ENCODE data around the gene DUS2. TPM values are rescaled to one million over a fixed set of nuclear protein-coding genes. Genes with fewer than 3 reads are reported as not detected.
A peak's percentile ranks its signal among the peaks of the same experiment; 100 is the strongest.

The DUS2 gene
- total and polyA plus RNA-seq, 7 donors = 3.6 to 17.3 (median 6.6) TPM

DNA sequence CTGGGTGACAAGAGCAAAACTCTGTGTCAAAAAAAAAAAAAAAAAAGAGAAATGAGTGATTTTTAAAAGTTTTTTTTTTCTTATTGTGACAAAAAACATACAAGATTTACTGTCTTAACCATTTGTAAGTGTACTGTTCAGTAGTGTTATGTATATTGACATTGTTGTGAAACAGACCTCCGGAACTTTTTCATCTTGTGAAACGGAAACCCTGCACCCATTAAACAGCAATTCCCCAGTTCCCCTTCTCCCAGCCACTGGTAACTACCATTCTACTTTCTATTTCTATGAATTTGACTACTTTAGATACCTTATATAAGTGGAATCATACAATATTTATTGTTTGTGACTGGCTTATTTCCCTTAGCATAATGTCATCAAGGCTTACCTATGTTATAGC is 18.7 kb downstream of the DUS2 start:
- intact Hi-C loops (cut with DNase I) = loop anchor here (5.0 kb wide), 2 partner anchors 49 to 159 kb away; partner anchors contain the start of gene NRN1L
- peaks cover 0 to 3% (median 0%) of the 10 kb centered on the region in 4 donors for H3K36me3 ChIP-seq
- no peak overlapping the region for H3K4me3 ChIP-seq
- H3K27me3 ChIP-seq = no peaks in the 10 kb centered on the region
- peak; percentile 3 for DNase-seq
- TF ChIP-seq POLR2AphosphoS5 (IDR thresholded peaks at IDR 0.05) (no peak), EP300 (IDR thresholded peaks at IDR 0.05) (no peak)
- no peak overlapping the region for H3K27ac ChIP-seq
- WGBS, 2 donors = 85 to 86% methylated on average over 2 of the region's 2 CpGs
- H3K4me1 ChIP-seq = no peaks in the 10 kb centered on the region
- no peaks in the 10 kb centered on the region for H3K9me3 ChIP-seq

DNA sequence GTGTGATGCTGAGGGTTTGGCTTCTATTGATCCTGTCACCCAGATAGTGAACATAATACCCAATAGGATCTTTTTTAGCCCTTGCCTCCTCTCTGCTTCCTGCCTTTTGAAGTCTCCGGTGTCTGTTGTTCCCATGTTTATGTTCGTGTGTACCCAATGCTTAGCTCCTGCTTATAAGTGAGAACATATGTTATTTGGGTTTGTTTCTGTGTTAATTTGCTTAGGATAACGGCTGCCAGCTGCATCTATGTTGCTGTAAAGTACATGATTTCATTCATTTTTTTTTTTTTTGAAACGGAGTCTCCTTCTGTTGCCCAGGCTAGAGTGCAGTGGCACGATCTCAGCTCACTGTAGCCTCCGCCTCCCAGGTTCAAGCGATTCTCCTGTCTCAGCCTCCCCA is 23.0 kb downstream of the DUS2 start:
- Histone ChIP-seq H3K27ac (no peak overlapping the region), H3K36me3 (peaks cover 0 to 25% (median 4%) of the 10 kb centered on the region in 4 donors), H3K4me1 (no peaks in the 10 kb centered on the region), H3K27me3 (no peaks in the 10 kb centered on the region), H3K4me3 (no peak overlapping the region), H3K9me3 (no peaks in the 10 kb centered on the region)
- WGBS, 2 donors = 84 to 88% methylated on average over 7 of the region's 7 CpGs
- no peak for TF ChIP-seq EP300 (IDR thresholded peaks at IDR 0.05)
- TF ChIP-seq, protein P1, sequence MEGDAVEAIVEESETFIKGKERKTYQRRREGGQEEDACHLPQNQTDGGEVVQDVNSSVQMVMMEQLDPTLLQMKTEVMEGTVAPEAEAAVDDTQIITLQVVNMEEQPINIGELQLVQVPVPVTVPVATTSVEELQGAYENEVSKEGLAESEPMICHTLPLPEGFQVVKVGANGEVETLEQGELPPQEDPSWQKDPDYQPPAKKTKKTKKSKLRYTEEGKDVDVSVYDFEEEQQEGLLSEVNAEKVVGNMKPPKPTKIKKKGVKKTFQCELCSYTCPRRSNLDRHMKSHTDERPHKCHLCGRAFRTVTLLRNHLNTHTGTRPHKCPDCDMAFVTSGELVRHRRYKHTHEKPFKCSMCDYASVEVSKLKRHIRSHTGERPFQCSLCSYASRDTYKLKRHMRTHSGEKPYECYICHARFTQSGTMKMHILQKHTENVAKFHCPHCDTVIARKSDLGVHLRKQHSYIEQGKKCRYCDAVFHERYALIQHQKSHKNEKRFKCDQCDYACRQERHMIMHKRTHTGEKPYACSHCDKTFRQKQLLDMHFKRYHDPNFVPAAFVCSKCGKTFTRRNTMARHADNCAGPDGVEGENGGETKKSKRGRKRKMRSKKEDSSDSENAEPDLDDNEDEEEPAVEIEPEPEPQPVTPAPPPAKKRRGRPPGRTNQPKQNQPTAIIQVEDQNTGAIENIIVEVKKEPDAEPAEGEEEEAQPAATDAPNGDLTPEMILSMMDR (IDR thresholded peaks at IDR 0.05) = no peak
- no peak for TF ChIP-seq POLR2A (IDR thresholded peaks at IDR 0.05)
- TF ChIP-seq POLR2AphosphoS5 (IDR thresholded peaks at IDR 0.05) = no peak
- no peak for DNase-seq
- intact Hi-C loops (cut with DNase I) = no loop called here

DNA sequence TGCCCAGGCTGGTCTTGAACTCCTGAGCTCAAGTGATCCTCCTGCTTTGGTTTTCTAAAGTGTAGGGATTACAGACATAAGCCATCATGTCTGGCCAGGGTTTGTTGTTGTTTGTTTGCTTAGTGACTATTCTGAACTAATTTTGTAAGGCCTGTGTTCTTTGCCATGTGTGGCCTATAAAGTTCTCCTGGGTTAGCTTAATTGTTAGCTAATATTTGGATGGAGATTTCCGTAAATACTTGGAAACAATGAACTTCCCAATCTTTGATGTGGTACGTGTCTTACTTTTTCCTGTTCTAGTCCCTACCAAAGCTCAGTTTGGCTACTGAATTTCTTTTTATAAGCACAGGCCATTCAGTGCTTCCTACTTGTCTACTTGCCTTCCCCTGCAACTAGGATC is 24.9 kb downstream of the DUS2 start:
- intact Hi-C loops (cut with DNase I) = no loop called here

DNA sequence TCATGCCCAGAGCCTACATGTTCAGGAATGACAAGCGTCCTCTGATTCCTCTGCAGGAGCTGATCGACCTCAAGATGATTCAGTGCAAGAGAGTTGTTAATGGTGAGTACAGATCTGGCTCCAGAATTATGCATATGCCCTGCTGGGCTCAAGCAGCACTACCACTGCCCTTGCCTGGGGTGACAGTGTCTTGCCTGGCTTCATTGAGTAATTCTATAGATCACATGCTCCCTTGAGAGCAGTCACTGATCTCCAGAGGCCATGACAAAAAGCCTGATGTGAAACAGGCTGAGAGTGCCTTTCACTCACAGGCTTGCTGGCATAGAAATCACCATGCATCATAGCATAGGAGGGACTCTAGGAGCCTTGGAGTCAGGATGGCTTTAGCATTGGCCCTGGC is 26.4 kb downstream of the DUS2 start:
- WGBS, 2 donors = 94 to 97% methylated on average over 2 of the region's 2 CpGs
- Histone ChIP-seq H3K27ac (no peak overlapping the region), H3K36me3 (peaks cover 0 to 49% (median 4%) of the 10 kb centered on the region in 4 donors), H3K4me1 (no peaks in the 10 kb centered on the region), H3K27me3 (no peaks in the 10 kb centered on the region), H3K4me3 (no peak overlapping the region), H3K9me3 (no peaks in the 10 kb centered on the region)
- DNase-seq = peak; percentile 20
- no peak for TF ChIP-seq EP300 (IDR thresholded peaks at IDR 0.05)
- no peak for TF ChIP-seq POLR2AphosphoS5 (IDR thresholded peaks at IDR 0.05)
- no peak for TF ChIP-seq POLR2A (IDR thresholded peaks at IDR 0.05)
- TF ChIP-seq, protein P1 (IDR thresholded peaks at IDR 0.05) = no peak
- intact Hi-C loops (cut with DNase I) = no loop called here

More for the DNA sequence above, 24.9 kb downstream of the DUS2 start:
- WGBS, 2 donors = 92 to 95% methylated on average over 2 of the region's 2 CpGs
- Histone ChIP-seq H3K4me3 (no peak overlapping the region), H3K27ac (no peak overlapping the region), H3K4me1 (no peaks in the 10 kb centered on the region), H3K36me3 (peaks cover 0 to 34% (median 4%) of the 10 kb centered on the region in 4 donors), H3K9me3 (no peaks in the 10 kb centered on the region), H3K27me3 (no peaks in the 10 kb centered on the region)
- TF ChIP-seq POLR2A (IDR thresholded peaks at IDR 0.05) (no peak), EP300 (IDR thresholded peaks at IDR 0.05) (no peak)
- DNase-seq = no peak

DNA sequence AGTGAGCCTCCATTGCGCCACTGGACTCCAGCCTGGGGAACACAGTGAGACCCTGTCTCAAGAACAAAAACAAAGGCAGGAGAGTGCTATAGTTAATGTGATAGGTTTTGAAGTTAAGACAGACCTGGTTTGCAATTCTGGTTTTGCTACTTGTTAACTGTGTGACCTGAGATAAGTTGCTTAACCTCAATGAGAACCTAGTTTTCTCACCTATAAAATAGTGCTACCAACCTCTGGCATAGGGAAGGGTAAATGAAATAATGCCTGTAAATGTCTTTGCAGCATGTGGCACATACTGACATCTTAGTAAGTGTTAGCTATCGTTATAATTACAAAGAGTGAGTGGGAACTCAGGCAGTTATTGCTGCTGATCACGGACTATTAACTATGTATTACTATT is 32.3 kb downstream of the DUS2 start:
- no peak overlapping the region for H3K27ac ChIP-seq
- H3K36me3 ChIP-seq = peaks cover 0 to 53% (median 0%) of the 10 kb centered on the region in 4 donors
- H3K27me3 ChIP-seq = no peaks in the 10 kb centered on the region
- 94 to 95% methylated on average over 3 of the region's 3 CpGs for WGBS, 2 donors
- no peaks in the 10 kb centered on the region for H3K9me3 ChIP-seq
- intact Hi-C loops (cut with DNase I) = no loop called here
- TF ChIP-seq EP300 (IDR thresholded peaks at IDR 0.05) = no peak
- TF ChIP-seq, protein P1 (IDR thresholded peaks at IDR 0.05) = no peak
- TF ChIP-seq POLR2A (IDR thresholded peaks at IDR 0.05) = no peak
- TF ChIP-seq POLR2AphosphoS5 (IDR thresholded peaks at IDR 0.05) = no peak
- H3K4me3 ChIP-seq = no peak overlapping the region
- DNase-seq = peak; percentile 15
- no peaks in the 10 kb centered on the region for H3K4me1 ChIP-seq

DNA sequence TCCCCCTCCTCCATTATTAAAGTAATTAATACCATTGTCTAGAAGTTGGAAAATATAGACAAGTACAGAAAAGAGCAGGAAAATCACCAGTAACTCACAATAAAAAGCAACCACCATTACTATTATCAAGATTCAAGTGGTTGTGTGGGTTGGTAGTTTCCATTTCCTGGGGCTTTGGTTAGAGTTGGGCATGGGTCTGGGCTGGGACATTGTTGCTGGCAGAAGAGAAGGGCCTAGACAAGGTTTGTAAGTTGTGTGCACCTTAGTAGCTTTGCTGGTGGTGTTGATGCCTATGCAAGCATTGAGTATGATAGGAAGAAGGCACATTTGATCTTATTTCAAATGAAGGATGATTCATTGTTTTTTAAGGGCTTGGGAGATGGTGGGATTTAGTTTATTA is 36.7 kb downstream of the DUS2 start:
- H3K27ac ChIP-seq = no peak overlapping the region
- TF ChIP-seq POLR2AphosphoS5 (IDR thresholded peaks at IDR 0.05) = no peak
- TF ChIP-seq EP300 (IDR thresholded peaks at IDR 0.05) = no peak
- no peak for TF ChIP-seq POLR2A (IDR thresholded peaks at IDR 0.05)
- TF ChIP-seq, protein P1 (IDR thresholded peaks at IDR 0.05) = no peak
- H3K4me1 ChIP-seq = peaks cover 0 to 11% (median 3%) of the 10 kb centered on the region in 4 donors
- H3K9me3 ChIP-seq = no peaks in the 10 kb centered on the region
- DNase-seq = peak; percentile 4
- H3K27me3 ChIP-seq = no peaks in the 10 kb centered on the region
- intact Hi-C loops (cut with DNase I) = no loop called here
- H3K36me3 ChIP-seq = peaks cover 0 to 40% (median 0%) of the 10 kb centered on the region in 4 donors
- H3K4me3 ChIP-seq = no peak overlapping the region

All from sigmoid colon (tissue), 7 donors.